DMS114 treated with DMSO at 0.1 percent for 48 hours (cell line): ENCODE data around the gene PLA2G5.

Source experiments
- DNase-seq: peaks from one replicate; lab custom pipeline; 2025; ENCODE audit not compliant: unreplicated experiment; lab: John Stamatoyannopoulos, UW

PLA2G5 gene

GRCh38 chr1:20089328-20090077 lies 19.5 kb downstream of the PLA2G5 start:
- DNase-seq = no peak

DNA sequence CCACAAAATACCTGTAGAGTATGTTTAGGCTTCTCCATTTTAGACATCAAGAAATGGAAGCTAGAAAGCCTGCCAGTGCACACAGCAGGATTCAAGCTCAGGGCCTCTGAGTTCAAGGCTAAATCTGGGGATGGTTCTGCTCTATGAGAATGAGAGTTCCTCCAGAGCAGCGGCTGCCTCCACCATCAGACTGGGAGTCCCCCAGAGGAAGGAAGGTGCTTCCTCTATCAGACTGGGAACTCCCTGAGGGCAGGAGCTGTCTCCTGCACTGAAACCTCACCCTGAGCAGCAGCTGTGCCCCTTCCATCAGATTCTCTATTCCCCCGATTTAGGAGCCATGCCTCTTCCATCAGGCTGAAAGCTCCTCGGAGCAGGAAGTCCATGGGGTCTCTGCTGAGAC lies 20.1 kb downstream of the PLA2G5 start:
- DNase-seq = no peak

GRCh38 chr1:20090641-20091040 lies 20.6 kb downstream of the PLA2G5 start:
- DNase-seq = no peak

- DNase-seq = no peak
Measured at GRCh38 chr1:20093303-20093702, 23.3 kb downstream of the PLA2G5 start.

DNA sequence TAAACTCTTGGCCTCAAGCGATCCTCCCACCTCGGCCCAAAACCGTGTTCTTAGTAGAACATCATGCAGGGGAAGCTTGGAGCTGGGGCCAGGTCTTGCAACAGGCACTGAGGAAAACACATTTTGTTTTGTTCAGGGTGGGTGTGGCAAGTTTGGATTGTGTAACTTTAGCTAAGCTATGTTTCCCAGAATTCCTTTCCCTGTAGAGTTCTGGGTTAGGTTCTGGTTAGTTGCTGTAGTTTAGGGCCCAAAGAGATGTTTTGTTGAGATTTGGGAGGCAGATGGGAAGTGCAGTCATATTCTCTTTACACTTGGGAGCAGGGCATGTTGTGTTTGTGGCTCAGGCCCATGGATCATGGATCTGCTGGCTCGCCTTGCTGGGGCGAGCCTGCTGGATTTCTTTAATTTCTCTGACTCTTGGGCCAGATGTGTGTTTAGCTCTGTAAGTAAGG lies 24.0 kb downstream of the PLA2G5 start:
- no peak for DNase-seq

GRCh38 chr1:20095564-20096434 lies 25.8 kb downstream of the PLA2G5 start:
- DNase-seq = no peak

GRCh38 chr1:20096840-20097447 lies 26.9 kb downstream of the PLA2G5 start:
- no peak for DNase-seq

GRCh38 chr1:20099533-20099932 lies 29.5 kb downstream of the PLA2G5 start:
- DNase-seq = no peak

GRCh38 chr1:20100632-20101355 lies 30.8 kb downstream of the PLA2G5 start:
- DNase-seq = peak; percentile 61

DNA sequence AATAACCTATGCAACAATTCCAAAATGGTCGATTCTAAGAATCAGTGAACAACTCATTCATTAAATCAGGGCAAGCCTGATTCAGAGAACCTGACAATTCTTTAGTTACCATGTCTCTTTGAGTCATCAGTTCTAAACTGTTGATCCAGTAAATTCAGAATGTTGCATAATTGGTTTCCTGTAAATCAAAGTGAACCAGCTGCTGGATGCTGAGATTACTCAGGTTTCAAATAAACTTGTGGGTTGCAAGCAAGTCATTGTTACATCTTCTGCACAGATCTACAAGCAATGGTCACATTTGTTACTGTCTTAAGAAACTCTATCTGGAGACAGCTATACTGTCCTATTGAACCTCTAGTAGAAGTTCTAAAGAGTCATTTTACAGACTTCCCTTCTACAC lies 32.9 kb downstream of the PLA2G5 start:
- no peak for DNase-seq

DNA sequence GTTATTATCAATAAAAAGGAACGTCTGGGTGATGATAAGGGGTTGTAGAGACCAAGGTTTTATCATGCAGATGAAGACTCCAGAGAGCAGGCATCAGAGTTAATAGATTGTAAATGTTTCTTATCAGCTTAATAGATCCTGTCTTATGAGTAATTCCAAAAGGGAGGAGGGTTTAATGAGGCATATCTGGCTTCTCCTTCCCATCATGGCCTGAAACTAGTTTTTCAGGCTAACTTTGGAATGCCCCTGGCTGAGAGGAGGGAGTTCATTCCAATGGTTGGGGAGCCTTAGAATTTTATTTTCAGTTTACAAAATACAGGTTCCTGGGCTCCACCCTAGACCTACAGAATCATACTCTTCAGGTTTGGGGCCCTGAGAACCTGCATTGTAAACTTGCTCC lies 35.9 kb downstream of the PLA2G5 start:
- DNase-seq = no peak

- no peak for DNase-seq
Measured at GRCh38 chr1:20107351-20107750, 37.4 kb downstream of the PLA2G5 start.

- no peak for DNase-seq
Measured at GRCh38 chr1:20107796-20108195, 37.8 kb downstream of the PLA2G5 start.

- no peak for DNase-seq
Measured at GRCh38 chr1:20108366-20109123, 38.6 kb downstream of the PLA2G5 start.

DNA sequence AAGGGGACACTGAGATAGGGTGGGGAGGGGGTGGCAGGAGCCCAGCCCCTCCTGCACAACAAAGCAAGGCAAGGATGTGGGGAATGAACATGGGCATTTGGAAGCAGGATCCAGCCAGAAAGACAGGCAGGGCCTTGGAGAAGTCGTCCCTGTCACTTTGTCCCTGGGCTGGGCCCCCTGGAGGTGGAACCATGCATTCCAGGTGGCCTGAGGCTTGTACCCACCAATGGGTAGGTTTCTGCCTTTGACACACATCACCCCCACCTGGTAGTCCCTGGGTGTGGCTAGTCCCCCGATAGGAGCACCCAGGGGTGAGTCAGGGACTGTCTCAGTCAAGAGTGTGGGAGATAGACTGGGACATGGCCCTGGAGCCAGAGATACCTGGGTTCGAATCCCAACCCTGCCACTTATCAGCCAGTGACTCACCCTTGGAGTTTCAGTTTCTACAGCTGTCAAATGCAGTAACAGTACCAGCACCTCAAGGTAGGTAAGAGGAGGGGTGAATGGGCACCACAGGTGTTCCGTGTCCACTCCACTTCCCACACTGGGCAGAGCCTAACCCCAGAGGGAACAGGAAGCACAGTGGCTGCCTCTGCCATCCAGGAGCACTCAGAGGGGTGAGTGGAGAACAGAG lies 39.3 kb downstream of the PLA2G5 start:
- DNase-seq = no peak

GRCh38 chr1:20110679-20111078 lies 40.7 kb downstream of the PLA2G5 start:
- DNase-seq = no peak

- DNase-seq = no peak
Measured at GRCh38 chr1:20111452-20111851, 41.5 kb downstream of the PLA2G5 start.

DNA sequence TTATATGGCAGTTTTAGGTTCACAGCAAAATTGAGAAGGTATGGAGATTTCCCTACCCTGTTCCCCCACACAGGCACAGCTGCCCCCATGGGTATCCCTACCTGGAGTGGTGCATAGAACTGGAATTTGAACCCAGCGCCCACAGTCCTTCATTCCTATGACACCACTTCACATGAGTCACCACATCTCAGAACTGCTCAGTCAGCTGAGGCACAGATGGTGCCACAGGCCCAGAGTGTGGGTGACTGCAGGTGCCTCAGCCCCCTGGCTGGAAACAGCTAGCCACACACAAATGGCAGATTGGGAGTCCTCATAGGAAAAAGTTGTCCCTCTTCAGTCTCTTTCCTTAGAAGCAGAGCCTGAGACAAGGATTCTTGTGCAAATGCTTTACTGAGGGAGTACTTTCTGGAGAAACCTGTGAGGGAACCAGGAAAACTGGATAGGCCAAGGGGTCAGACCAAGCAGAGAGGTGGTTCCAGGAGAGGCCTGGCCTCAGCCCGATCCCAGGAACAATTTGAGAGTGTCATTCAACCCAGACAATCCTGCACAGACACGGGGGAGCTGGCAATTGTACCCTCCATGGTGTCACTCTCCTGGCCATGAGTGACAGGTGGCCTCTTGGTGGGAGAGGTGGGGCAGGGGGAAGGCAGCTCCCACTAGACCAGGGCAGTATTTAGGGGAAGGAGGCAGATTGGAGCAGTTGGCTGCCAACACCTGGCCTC lies 42.4 kb downstream of the PLA2G5 start:
- DNase-seq = no peak

GRCh38 chr1:20114021-20114648 lies 44.1 kb downstream of the PLA2G5 start:
- no peak for DNase-seq
